Activated naive CD4-positive, alpha-beta T cell treated with anti-CD3 and anti-CD28 coated beads for 36 hours (primary cell): ENCODE measurements around the gene SLC24A4. TPM values are rescaled to one million over a fixed set of nuclear protein-coding genes. Genes with fewer than 3 reads are reported as not detected.
A peak's percentile ranks its signal among the peaks of the same experiment; 100 is the strongest.

Experiments
- CTCF ChIA-PET: fragments of 350-600 bp; sonication (Branson Sonifier 250); formaldehyde crosslinking; loops from one replicate; lab custom pipeline; 2021; ENCODE audit warnings: antibody characterized with exemption; lab: Charles Lee
- DNase-seq: peaks from one replicate; pipeline ENCODE4 v3.0.0-alpha.2; 2020
- H3K27ac Mint-ChIP-seq: one replicate; pipeline ENCODE4 v1.8.0; 2021; ENCODE audit warnings: mild to moderate bottlenecking, mixed read lengths
- H3K27me3 Mint-ChIP-seq: one replicate; pipeline ENCODE4 v1.8.0; 2021; ENCODE audit warnings: low read depth, mixed read lengths
- H3K36me3 Mint-ChIP-seq: one replicate; pipeline ENCODE4 v1.8.0; 2021; ENCODE audit warnings: low read depth, mixed read lengths
- H3K4me1 Mint-ChIP-seq: one replicate; pipeline ENCODE4 v1.8.0; 2021; ENCODE audit warnings: low read depth, mixed read lengths
- H3K4me3 Mint-ChIP-seq: one replicate; pipeline ENCODE4 v1.8.0; 2021; ENCODE audit warnings: mild to moderate bottlenecking, moderate library complexity, mixed read lengths
- H3K9me3 Mint-ChIP-seq: one replicate; pipeline ENCODE4 v1.8.0; 2021; ENCODE audit warnings: mixed read lengths
- intact Hi-C: fragments of 100-400 bp; cut with micrococcal nuclease; formaldehyde crosslinking; loops from one replicate; pipeline ENCODE4 v1.15.1; 2023
- total RNA-seq, 2 experiments: library from RNA; stranded (reverse); gene quantifications; one replicate each; pipeline ENCODE4 v1.2.3, GENCODE V29; 2021

The SLC24A4 gene
- total RNA-seq, 2 experiments from 2014 or later: not detected

GRCh38 chr14:92459030-92459949 is 136.3 kb downstream of the SLC24A4 start:
- Mint-ChIP-seq H3K9me3 (no peaks in the 10 kb centered on the region), H3K36me3 (no peaks in the 10 kb centered on the region), H3K4me3 (no peak overlapping the region), H3K4me1 (peaks cover 18% of the 10 kb centered on the region), H3K27ac (no peak overlapping the region), H3K27me3 (no peaks in the 10 kb centered on the region)
- peak; percentile 13 for DNase-seq
- intact Hi-C loops: loop anchor here (10.0 kb wide), 1 partner anchor 226 kb away; no protein-coding TSS in a partner anchor
- CTCF ChIA-PET: interaction anchor here (0.6 to 1.4 kb wide), 2 partner anchors 206 to 227 kb away, joined by 3 read pairs; no protein-coding TSS in a partner anchor

- H3K36me3 Mint-ChIP-seq: no peaks in the 10 kb centered on the region
- H3K4me3 Mint-ChIP-seq: no peak overlapping the region
- no peak overlapping the region for H3K27ac Mint-ChIP-seq
- H3K9me3 Mint-ChIP-seq: no peaks in the 10 kb centered on the region
- CTCF ChIA-PET: interaction anchor here (0.6 to 1.4 kb wide), 2 partner anchors 206 to 227 kb away, joined by 3 read pairs; no protein-coding TSS in a partner anchor
- H3K27me3 Mint-ChIP-seq: no peaks in the 10 kb centered on the region
- peaks cover 18% of the 10 kb centered on the region for H3K4me1 Mint-ChIP-seq
- intact Hi-C loops: loop anchor here (5.0 to 10.0 kb wide), 2 partner anchors 142 to 225 kb away; no protein-coding TSS in a partner anchor
- DNase-seq: no peak
Observed at GRCh38 chr14:92459950-92460421, 137.0 kb downstream of the SLC24A4 start.

GRCh38 chr14:92460541-92460915 is 137.6 kb downstream of the SLC24A4 start:
- intact Hi-C loops: loop anchor here (5.0 kb wide), 1 partner anchor 142 kb away; no protein-coding TSS in a partner anchor
- no peak for DNase-seq
- Mint-ChIP-seq H3K27ac (no peak overlapping the region), H3K4me3 (no peak overlapping the region), H3K4me1 (peaks cover 18% of the 10 kb centered on the region), H3K36me3 (no peaks in the 10 kb centered on the region), H3K27me3 (no peaks in the 10 kb centered on the region), H3K9me3 (no peaks in the 10 kb centered on the region)
- CTCF ChIA-PET: interaction anchor here (0.6 kb wide), 1 partner anchor 77 kb away, joined by 4 read pairs; no protein-coding TSS in a partner anchor

- H3K9me3 Mint-ChIP-seq: no peaks in the 10 kb centered on the region
- H3K27me3 Mint-ChIP-seq: no peaks in the 10 kb centered on the region
- H3K27ac Mint-ChIP-seq: no peak overlapping the region
- CTCF ChIA-PET: interaction anchor here (0.6 kb wide), 2 partner anchors 77 to 809 kb away, joined by 3 to 4 read pairs; no protein-coding TSS in a partner anchor
- intact Hi-C loops: loop anchor here (5.0 kb wide), 1 partner anchor 141 kb away; no protein-coding TSS in a partner anchor
- H3K4me1 Mint-ChIP-seq: peaks cover 18% of the 10 kb centered on the region
- no peak overlapping the region for H3K4me3 Mint-ChIP-seq
- H3K36me3 Mint-ChIP-seq: no peaks in the 10 kb centered on the region
- DNase-seq: peak; percentile 19
Observed at GRCh38 chr14:92460916-92461579, 138.1 kb downstream of the SLC24A4 start.

- H3K27me3 Mint-ChIP-seq: no peaks in the 10 kb centered on the region
- DNase-seq: no peak
- CTCF ChIA-PET: no interaction called here
- intact Hi-C loops: loop anchor here (5.0 kb wide), 1 partner anchor 140 kb away; no protein-coding TSS in a partner anchor
- H3K27ac Mint-ChIP-seq: no peak overlapping the region
- H3K36me3 Mint-ChIP-seq: no peaks in the 10 kb centered on the region
- no peak overlapping the region for H3K4me3 Mint-ChIP-seq
- H3K9me3 Mint-ChIP-seq: no peaks in the 10 kb centered on the region
- peaks cover 18% of the 10 kb centered on the region for H3K4me1 Mint-ChIP-seq
Observed at GRCh38 chr14:92461891-92462290, 138.9 kb downstream of the SLC24A4 start.

- CTCF ChIA-PET: no interaction called here
- no peaks in the 10 kb centered on the region for H3K27me3 Mint-ChIP-seq
- H3K27ac Mint-ChIP-seq: no peak overlapping the region
- no peak for DNase-seq
- intact Hi-C loops: loop anchor here (5.0 kb wide), 1 partner anchor 140 kb away; no protein-coding TSS in a partner anchor
- H3K36me3 Mint-ChIP-seq: no peaks in the 10 kb centered on the region
- H3K4me3 Mint-ChIP-seq: no peak overlapping the region
- peaks cover 18% of the 10 kb centered on the region for H3K4me1 Mint-ChIP-seq
- peaks cover 4% of the 10 kb centered on the region for H3K9me3 Mint-ChIP-seq
Observed at GRCh38 chr14:92462568-92462967, 139.6 kb downstream of the SLC24A4 start.

- Mint-ChIP-seq H3K9me3 (peaks cover 4% of the 10 kb centered on the region), H3K27me3 (no peaks in the 10 kb centered on the region), H3K4me1 (peaks cover 18% of the 10 kb centered on the region), H3K36me3 (no peaks in the 10 kb centered on the region), H3K27ac (no peak overlapping the region), H3K4me3 (no peak overlapping the region)
- DNase-seq: no peak
- intact Hi-C loops: loop anchor here (5.0 kb wide), 1 partner anchor 139 kb away; no protein-coding TSS in a partner anchor
- CTCF ChIA-PET: interaction anchor here (0.6 kb wide), 1 partner anchor 150 kb away, joined by 3 read pairs; no protein-coding TSS in a partner anchor
Observed at GRCh38 chr14:92463141-92463540, 140.2 kb downstream of the SLC24A4 start.

GRCh38 chr14:92464156-92464555 is 141.2 kb downstream of the SLC24A4 start:
- Mint-ChIP-seq H3K27ac (no peak overlapping the region), H3K9me3 (peaks cover 4% of the 10 kb centered on the region), H3K27me3 (no peaks in the 10 kb centered on the region), H3K4me1 (peaks cover 18% of the 10 kb centered on the region), H3K4me3 (no peak overlapping the region), H3K36me3 (no peaks in the 10 kb centered on the region)
- intact Hi-C loops: loop anchor here (5.0 kb wide), 1 partner anchor 138 kb away; no protein-coding TSS in a partner anchor
- CTCF ChIA-PET: no interaction called here
- DNase-seq: no peak

GRCh38 chr14:92464716-92465115 is 141.8 kb downstream of the SLC24A4 start:
- Mint-ChIP-seq H3K27me3 (no peaks in the 10 kb centered on the region), H3K36me3 (no peaks in the 10 kb centered on the region), H3K9me3 (peaks cover 4% of the 10 kb centered on the region), H3K4me1 (peaks cover 15% of the 10 kb centered on the region), H3K27ac (no peak overlapping the region), H3K4me3 (no peak overlapping the region)
- intact Hi-C loops: loop anchor here (5.0 kb wide), 1 partner anchor 138 kb away; no protein-coding TSS in a partner anchor
- DNase-seq: no peak
- CTCF ChIA-PET: no interaction called here

- no peak for DNase-seq
- H3K4me1 Mint-ChIP-seq: peaks cover 11% of the 10 kb centered on the region
- H3K27me3 Mint-ChIP-seq: no peaks in the 10 kb centered on the region
- intact Hi-C loops: no loop called here
- H3K4me3 Mint-ChIP-seq: no peak overlapping the region
- CTCF ChIA-PET: interaction anchor here (1.6 to 1.7 kb wide), 2 partner anchors 9 to 148 kb away, joined by 4 to 7 read pairs; no protein-coding TSS in a partner anchor
- H3K9me3 Mint-ChIP-seq: peaks cover 4% of the 10 kb centered on the region
- no peaks in the 10 kb centered on the region for H3K36me3 Mint-ChIP-seq
- no peak overlapping the region for H3K27ac Mint-ChIP-seq
Observed at GRCh38 chr14:92465353-92466055, 142.5 kb downstream of the SLC24A4 start.

GRCh38 chr14:92466059-92466458 is 143.1 kb downstream of the SLC24A4 start:
- DNase-seq: no peak
- Mint-ChIP-seq H3K4me3 (no peak overlapping the region), H3K9me3 (peaks cover 4% of the 10 kb centered on the region), H3K27me3 (no peaks in the 10 kb centered on the region), H3K27ac (no peak overlapping the region), H3K36me3 (no peaks in the 10 kb centered on the region), H3K4me1 (peaks cover 11% of the 10 kb centered on the region)
- intact Hi-C loops: no loop called here
- CTCF ChIA-PET: interaction anchor here (0.7 to 1.7 kb wide), 3 partner anchors 9 to 165 kb away, joined by 3 to 7 read pairs (median 4); no protein-coding TSS in a partner anchor
